ENCODE data around the gene ZNF84.

The ZNF84 gene

GRCh38 chr12:133038118-133038709 is 905 bp downstream of the ZNF84 start:
- peaks cover 14 to 15% of the 10 kb centered on the region in 2 experiments for H3K4me1 ChIP-seq (ENCODE audit: control insufficient read depth in 1 of 2, insufficient read depth in 1 of 2, low read depth in 1 of 2, low read length in 1 of 2)
- H3K4me3 ChIP-seq (ENCODE audit: low read depth in 1 of 2, low read length in 1 of 2), result peak overlapping the region; percentile 82 to 98
- peaks cover 17% of the 10 kb centered on the region for H3K9me3 ChIP-seq
- no peak for TF ChIP-seq CTCF (IDR thresholded peaks at IDR 0.05)
- H3K27me3 ChIP-seq, result no peaks in the 10 kb centered on the region
- H3K36me3 ChIP-seq, result no peaks in the 10 kb centered on the region
- peak overlapping the region; percentile 87 for H3K27ac ChIP-seq

DNA sequence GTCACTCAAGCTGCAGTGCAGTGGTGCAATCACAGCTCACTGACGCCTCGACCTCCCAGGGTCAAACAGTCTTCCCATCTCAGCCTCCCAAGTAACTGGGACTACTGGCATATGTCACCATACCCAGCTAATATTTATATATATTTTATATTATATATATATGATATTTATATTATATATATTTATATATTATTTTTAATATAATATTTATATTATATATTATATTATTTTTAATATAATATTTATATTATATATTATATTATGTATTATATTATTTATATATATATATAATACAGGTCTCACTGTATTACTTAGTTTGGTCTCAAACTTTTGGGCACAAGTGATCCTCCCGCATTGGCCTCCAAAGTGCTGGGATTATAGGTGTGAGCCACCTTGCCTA is 9.4 kb downstream of the ZNF84 start:
- Histone ChIP-seq H3K27me3 (no peaks in the 10 kb centered on the region), H3K9me3 (peaks cover 67% of the 10 kb centered on the region), H3K4me1 (ENCODE audit: control insufficient read depth in 1 of 2, insufficient read depth in 1 of 2, low read depth in 1 of 2, low read length in 1 of 2) (no peaks in the 10 kb centered on the region), H3K36me3 (peaks cover 34% of the 10 kb centered on the region), H3K27ac (no peak overlapping the region), H3K4me3 (ENCODE audit: low read depth in 1 of 2, low read length in 1 of 2) (no peak overlapping the region)
- no peak for TF ChIP-seq CTCF (IDR thresholded peaks at IDR 0.05)

- no peak for TF ChIP-seq CTCF (IDR thresholded peaks at IDR 0.05)
- H3K27me3 ChIP-seq, result no peaks in the 10 kb centered on the region
- H3K36me3 ChIP-seq, result peaks cover 7% of the 10 kb centered on the region
- peaks cover 93% of the 10 kb centered on the region for H3K9me3 ChIP-seq
- no peak overlapping the region for H3K27ac ChIP-seq
- H3K4me1 ChIP-seq (ENCODE audit: control insufficient read depth in 1 of 2, insufficient read depth in 1 of 2, low read depth in 1 of 2, low read length in 1 of 2), result no peaks in the 10 kb centered on the region
- H3K4me3 ChIP-seq (ENCODE audit: low read depth in 1 of 2, low read length in 1 of 2), result no peak overlapping the region
These were observed 20.1 kb downstream of the ZNF84 start for GRCh38 chr12:133057446-133057845.

DNA sequence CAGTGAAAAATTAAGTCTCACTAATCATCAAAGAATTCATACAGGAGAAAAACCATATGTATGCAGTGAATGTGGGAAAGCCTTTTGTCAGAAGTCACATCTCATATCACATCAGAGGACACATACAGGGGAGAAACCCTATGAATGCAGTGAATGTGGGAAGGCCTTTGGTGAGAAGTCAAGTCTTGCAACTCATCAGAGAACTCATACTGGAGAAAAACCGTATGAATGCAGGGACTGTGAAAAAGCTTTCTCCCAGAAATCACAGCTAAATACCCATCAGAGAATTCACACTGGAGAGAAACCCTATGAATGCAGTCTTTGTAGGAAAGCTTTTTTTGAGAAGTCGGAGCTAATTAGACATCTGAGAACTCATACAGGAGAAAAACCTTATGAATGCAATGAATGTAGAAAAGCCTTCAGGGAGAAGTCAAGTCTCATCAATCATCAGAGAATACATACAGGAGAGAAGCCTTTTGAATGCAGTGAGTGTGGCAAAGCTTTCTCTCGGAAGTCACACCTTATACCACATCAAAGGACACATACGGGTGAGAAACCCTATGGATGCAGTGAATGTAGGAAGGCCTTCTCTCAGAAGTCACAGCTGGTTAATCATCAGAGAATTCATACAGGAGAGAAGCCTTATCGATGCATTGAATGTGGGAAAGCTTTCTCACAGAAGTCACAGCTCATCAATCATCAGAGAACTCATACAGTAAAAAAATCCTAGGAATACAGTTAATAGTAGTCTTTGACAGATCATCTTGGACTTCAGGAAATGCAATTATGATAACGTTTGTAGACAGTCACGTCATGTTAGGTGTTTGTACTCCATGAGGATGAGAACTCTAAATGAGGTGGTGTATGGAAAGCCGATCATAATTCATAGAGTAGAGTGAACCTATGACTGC is 21.1 kb downstream of the ZNF84 start:
- H3K4me1 ChIP-seq (ENCODE audit: control insufficient read depth in 1 of 2, insufficient read depth in 1 of 2, low read depth in 1 of 2, low read length in 1 of 2), result no peaks in the 10 kb centered on the region
- no peaks in the 10 kb centered on the region for H3K27me3 ChIP-seq
- H3K4me3 ChIP-seq (ENCODE audit: low read depth in 1 of 2, low read length in 1 of 2), result no peak overlapping the region
- no peak overlapping the region for H3K27ac ChIP-seq
- no peak for TF ChIP-seq CTCF (IDR thresholded peaks at IDR 0.05)
- peaks cover 4% of the 10 kb centered on the region for H3K36me3 ChIP-seq
- H3K9me3 ChIP-seq, result peaks cover 91% of the 10 kb centered on the region

GRCh38 chr12:133061954-133062353 is 24.6 kb downstream of the ZNF84 start:
- peaks cover 89% of the 10 kb centered on the region for H3K9me3 ChIP-seq
- no peak for TF ChIP-seq CTCF (IDR thresholded peaks at IDR 0.05)
- H3K4me1 ChIP-seq (ENCODE audit: control insufficient read depth in 1 of 2, insufficient read depth in 1 of 2, low read depth in 1 of 2, low read length in 1 of 2), result no peaks in the 10 kb centered on the region
- H3K27ac ChIP-seq, result no peak overlapping the region
- H3K4me3 ChIP-seq (ENCODE audit: low read depth in 1 of 2, low read length in 1 of 2), result no peak overlapping the region
- no peaks in the 10 kb centered on the region for H3K36me3 ChIP-seq
- no peaks in the 10 kb centered on the region for H3K27me3 ChIP-seq
